ENCODE measurements around the gene CCNDBP1. TPM values are rescaled to one million over a fixed set of nuclear protein-coding genes. Genes with fewer than 3 reads are reported as not detected.

Gene CCNDBP1
- total RNA-seq, 2 donors from 2014 or later, result 61.5 to 153 TPM

DNA sequence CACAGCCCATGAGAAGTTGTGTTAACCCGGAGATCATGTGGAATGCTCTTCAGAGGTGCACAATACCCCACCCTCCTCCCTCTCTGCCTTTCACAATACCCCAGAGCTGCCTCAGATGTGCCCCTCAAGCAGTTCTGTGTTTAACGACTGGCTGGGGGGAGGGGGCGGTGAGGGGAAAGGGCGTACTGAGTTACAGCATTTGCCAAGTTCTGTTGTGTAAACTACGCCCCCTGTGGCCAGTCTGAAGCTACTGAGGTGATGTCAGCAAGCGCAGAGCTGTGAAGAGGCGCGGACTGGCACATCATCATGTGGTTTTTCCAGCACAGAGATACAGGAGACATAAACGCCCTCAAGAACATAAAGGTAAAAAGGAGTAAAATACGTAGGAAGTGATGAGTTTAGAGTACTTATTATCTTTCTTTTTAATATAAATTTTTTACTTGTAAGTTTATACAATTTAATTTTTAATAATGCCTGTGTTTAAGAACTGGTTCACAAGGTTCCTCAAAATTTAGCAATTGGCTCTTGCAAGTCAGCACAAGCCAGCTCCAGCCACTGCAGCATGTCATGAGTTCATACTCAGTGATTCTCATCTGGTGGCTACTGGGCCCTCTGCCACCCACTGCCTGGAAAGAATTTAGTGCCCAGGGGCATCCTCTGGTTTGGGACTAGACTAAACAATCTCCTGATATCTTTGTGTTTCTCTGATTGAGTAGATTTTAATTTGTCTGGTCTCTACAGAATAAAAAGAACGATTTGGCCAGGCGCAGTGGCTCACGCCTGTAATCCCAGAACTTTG lies 33.9 kb downstream of the CCNDBP1 start:
- Histone ChIP-seq H3K4me1 (ENCODE audit: control insufficient read depth in 1 of 2, low read depth in 2 of 2) (no peaks in the 10 kb centered on the region), H3K36me3 (no peaks in the 10 kb centered on the region), H3K4me3 (no peak overlapping the region), H3K27me3 (replicated peaks; ENCODE audit: insufficient read depth) (no peaks in the 10 kb centered on the region), H3K9me3 (no peaks in the 10 kb centered on the region), H3K27ac (no peak overlapping the region)
- DNase-seq (ENCODE audit: low spot score) (no peak), ATAC-seq (ENCODE audit: insufficient number of reproducible peaks, low FRiP score, low read depth) (no peak)
- TF ChIP-seq, protein P1, sequence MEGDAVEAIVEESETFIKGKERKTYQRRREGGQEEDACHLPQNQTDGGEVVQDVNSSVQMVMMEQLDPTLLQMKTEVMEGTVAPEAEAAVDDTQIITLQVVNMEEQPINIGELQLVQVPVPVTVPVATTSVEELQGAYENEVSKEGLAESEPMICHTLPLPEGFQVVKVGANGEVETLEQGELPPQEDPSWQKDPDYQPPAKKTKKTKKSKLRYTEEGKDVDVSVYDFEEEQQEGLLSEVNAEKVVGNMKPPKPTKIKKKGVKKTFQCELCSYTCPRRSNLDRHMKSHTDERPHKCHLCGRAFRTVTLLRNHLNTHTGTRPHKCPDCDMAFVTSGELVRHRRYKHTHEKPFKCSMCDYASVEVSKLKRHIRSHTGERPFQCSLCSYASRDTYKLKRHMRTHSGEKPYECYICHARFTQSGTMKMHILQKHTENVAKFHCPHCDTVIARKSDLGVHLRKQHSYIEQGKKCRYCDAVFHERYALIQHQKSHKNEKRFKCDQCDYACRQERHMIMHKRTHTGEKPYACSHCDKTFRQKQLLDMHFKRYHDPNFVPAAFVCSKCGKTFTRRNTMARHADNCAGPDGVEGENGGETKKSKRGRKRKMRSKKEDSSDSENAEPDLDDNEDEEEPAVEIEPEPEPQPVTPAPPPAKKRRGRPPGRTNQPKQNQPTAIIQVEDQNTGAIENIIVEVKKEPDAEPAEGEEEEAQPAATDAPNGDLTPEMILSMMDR (IDR thresholded peaks at IDR 0.05), result no peak

DNA sequence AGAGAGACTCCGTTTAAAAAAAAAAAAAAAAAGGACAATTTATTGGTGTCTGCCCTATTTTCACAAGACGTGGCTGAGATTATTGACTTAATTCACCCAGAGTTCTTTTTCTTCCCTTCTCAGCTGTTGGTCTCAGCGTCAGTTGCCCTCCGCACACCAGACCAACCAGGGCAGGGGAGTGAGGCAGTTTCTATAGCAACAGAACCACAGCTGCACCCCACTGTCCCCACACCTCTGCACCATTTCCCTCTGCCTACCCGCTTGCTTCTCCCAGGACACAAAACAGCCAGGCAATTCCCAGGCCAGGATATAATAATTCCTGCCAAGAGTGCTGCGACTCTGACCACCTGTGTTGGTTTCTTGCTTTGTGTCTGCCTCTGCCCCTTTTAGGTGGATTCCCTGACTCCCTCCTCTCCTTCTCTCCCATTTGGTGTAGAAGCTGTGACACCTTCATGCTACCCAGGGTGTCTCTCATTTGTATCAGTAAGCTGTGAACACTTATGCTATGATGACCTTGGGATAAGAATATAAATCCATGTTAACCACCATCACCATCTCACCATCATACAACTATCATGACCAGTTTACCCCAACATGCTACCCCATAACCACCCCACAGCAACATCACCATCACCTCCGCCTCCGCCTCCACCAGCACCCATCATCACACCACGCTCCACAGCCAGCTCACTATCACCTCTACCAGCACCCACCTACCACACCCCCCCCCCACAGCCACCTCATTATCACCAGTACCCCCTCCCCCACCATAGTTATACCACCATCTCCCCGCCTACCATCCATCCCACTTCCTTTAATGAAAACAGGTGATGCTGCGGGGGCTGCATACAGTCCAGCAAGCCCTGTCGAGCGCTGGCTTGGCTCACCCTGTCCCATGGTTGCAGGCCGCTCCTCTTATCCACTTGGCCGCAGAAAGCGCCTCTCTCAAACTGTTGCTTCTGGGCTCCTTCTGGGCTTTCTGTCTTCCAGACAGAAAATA lies 35.0 kb downstream of the CCNDBP1 start:
- ATAC-seq (ENCODE audit: insufficient number of reproducible peaks, low FRiP score, low read depth), result no peak
- TF ChIP-seq, protein P1 (IDR thresholded peaks at IDR 0.05), result no peak
- no peak for DNase-seq (ENCODE audit: low spot score)
- Histone ChIP-seq H3K36me3 (no peaks in the 10 kb centered on the region), H3K9me3 (no peaks in the 10 kb centered on the region), H3K4me3 (no peak overlapping the region), H3K27ac (no peak overlapping the region), H3K27me3 (replicated peaks; ENCODE audit: insufficient read depth) (no peaks in the 10 kb centered on the region), H3K4me1 (ENCODE audit: control insufficient read depth in 1 of 2, low read depth in 2 of 2) (no peaks in the 10 kb centered on the region)

DNA sequence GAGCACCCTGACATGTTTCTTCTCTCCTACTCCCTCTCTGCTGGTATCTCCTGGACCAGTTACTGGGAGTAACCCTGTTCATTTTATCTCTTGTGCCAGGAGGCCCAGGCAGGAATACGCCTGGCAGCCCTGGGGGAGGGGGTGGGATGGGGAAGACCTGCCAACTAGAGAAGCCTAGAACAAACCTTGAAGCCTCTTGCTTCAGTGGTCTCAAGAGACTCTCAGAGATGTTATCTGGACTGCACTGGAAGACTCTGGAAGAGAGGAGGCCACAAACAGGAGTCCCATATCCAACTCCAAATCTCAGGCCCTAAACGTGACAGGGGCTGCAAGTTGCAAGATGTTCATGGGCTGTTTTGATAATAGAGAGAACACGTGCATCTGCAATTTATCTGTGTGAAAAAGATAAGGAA lies 35.8 kb downstream of the CCNDBP1 start, which contains the start of gene EPB42:
Gene EPB42, minus strand, starts transcription at position 28 of the 413 bp plus-strand sequence. CDS start 193 bp downstream, outside the sequence.
- no peaks in the 10 kb centered on the region for H3K36me3 ChIP-seq
- no peaks in the 10 kb centered on the region for H3K4me1 ChIP-seq (ENCODE audit: control insufficient read depth in 1 of 2, low read depth in 2 of 2)
- H3K27ac ChIP-seq, result no peak within 1 kb of the TSS
- no peak for DNase-seq (ENCODE audit: low spot score)
- no peak within 1 kb of the TSS for H3K4me3 ChIP-seq
- TF ChIP-seq, protein P1 (IDR thresholded peaks at IDR 0.05), result no peak
- H3K27me3 ChIP-seq (replicated peaks; ENCODE audit: insufficient read depth), result no peaks in the 10 kb centered on the region
- no peak for ATAC-seq (ENCODE audit: insufficient number of reproducible peaks, low FRiP score, low read depth)
- no peaks in the 10 kb centered on the region for H3K9me3 ChIP-seq

DNA sequence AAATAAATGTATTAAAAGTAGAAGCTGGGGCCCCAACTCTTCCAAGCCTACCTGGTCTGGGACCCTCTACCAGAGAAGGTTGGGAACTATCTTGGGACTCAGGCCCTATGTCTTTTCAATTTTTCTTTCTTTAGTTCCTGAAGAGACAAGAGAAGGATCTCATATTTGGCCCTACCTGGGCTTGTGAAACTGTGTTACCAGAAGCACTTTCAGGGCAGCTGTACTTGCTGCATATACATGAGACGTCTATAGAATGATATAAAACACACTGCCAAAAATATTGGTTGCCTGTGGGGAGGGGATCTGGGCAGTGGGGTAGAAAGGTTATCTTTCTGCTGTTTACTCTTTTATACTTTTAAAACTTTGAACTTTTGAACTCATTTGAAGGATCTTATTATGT lies 36.2 kb downstream of the CCNDBP1 start:
- no peaks in the 10 kb centered on the region for H3K27me3 ChIP-seq (replicated peaks; ENCODE audit: insufficient read depth)
- TF ChIP-seq, protein P1 (IDR thresholded peaks at IDR 0.05), result no peak
- no peaks in the 10 kb centered on the region for H3K36me3 ChIP-seq
- no peak overlapping the region for H3K27ac ChIP-seq
- H3K4me3 ChIP-seq, result no peak overlapping the region
- H3K4me1 ChIP-seq (ENCODE audit: control insufficient read depth in 1 of 2, low read depth in 2 of 2), result no peaks in the 10 kb centered on the region
- H3K9me3 ChIP-seq, result no peaks in the 10 kb centered on the region
- DNase-seq (ENCODE audit: low spot score) (no peak), ATAC-seq (ENCODE audit: insufficient number of reproducible peaks, low FRiP score, low read depth) (no peak)

Measured in thoracic aorta (tissue), 2 donors.